ENCODE results near the gene PALLD. TPM values are rescaled to one million over a fixed set of nuclear protein-coding genes. Genes with fewer than 3 reads are reported as not detected.

The PALLD gene
- total RNA-seq, 1 donor from 2014 or later, result 69.2 TPM

- FAIRE-seq, result no peak
- no peak overlapping the region for H3K4me3 ChIP-seq (ENCODE audit: low read depth, low read length)
- peak; percentile 77 for DNase-seq (ENCODE audit: low read depth)
- no peaks in the 10 kb centered on the region for H3K27me3 ChIP-seq (ENCODE audit: control insufficient read depth, insufficient read depth, low read length)
- TF ChIP-seq CTCF (IDR thresholded peaks at IDR 0.05; ENCODE audit: insufficient read depth, low read length, severe bottlenecking), result no peak
- no peaks in the 10 kb centered on the region for H3K36me3 ChIP-seq (ENCODE audit: control insufficient read depth, insufficient read depth, low read length)
These were observed 95.8 kb downstream of the PALLD start for GRCh38 chr4:168592676-168593075.

GRCh38 chr4:168593399-168593798, 96.5 kb downstream of the PALLD start:
- Histone ChIP-seq H3K36me3 (ENCODE audit: control insufficient read depth, insufficient read depth, low read length) (no peaks in the 10 kb centered on the region), H3K27me3 (ENCODE audit: control insufficient read depth, insufficient read depth, low read length) (no peaks in the 10 kb centered on the region), H3K4me3 (ENCODE audit: low read depth, low read length) (no peak overlapping the region)
- no peak for TF ChIP-seq CTCF (IDR thresholded peaks at IDR 0.05; ENCODE audit: insufficient read depth, low read length, severe bottlenecking)
- DNase-seq (ENCODE audit: low read depth) (peak; percentile 86), FAIRE-seq (no peak)

GRCh38 chr4:168594121-168594520, 97.3 kb downstream of the PALLD start:
- Histone ChIP-seq H3K27me3 (ENCODE audit: control insufficient read depth, insufficient read depth, low read length) (no peaks in the 10 kb centered on the region), H3K4me3 (ENCODE audit: low read depth, low read length) (no peak overlapping the region), H3K36me3 (ENCODE audit: control insufficient read depth, insufficient read depth, low read length) (no peaks in the 10 kb centered on the region)
- no peak for TF ChIP-seq CTCF (IDR thresholded peaks at IDR 0.05; ENCODE audit: insufficient read depth, low read length, severe bottlenecking)
- DNase-seq (ENCODE audit: low read depth) (peak; percentile 73), FAIRE-seq (no peak)

GRCh38 chr4:168598191-168598590, 101.3 kb downstream of the PALLD start:
- Histone ChIP-seq H3K4me3 (ENCODE audit: low read depth, low read length) (no peak overlapping the region), H3K36me3 (ENCODE audit: control insufficient read depth, insufficient read depth, low read length) (no peaks in the 10 kb centered on the region), H3K27me3 (ENCODE audit: control insufficient read depth, insufficient read depth, low read length) (no peaks in the 10 kb centered on the region)
- TF ChIP-seq CTCF (IDR thresholded peaks at IDR 0.05; ENCODE audit: insufficient read depth, low read length, severe bottlenecking), result no peak
- DNase-seq (ENCODE audit: low read depth), result peak; percentile 55
- no peak for FAIRE-seq

GRCh38 chr4:168600796-168601583, 104.1 kb downstream of the PALLD start:
- no peak for TF ChIP-seq CTCF (IDR thresholded peaks at IDR 0.05; ENCODE audit: insufficient read depth, low read length, severe bottlenecking)
- Histone ChIP-seq H3K27me3 (ENCODE audit: control insufficient read depth, insufficient read depth, low read length) (no peaks in the 10 kb centered on the region), H3K4me3 (ENCODE audit: low read depth, low read length) (no peak overlapping the region), H3K36me3 (ENCODE audit: control insufficient read depth, insufficient read depth, low read length) (no peaks in the 10 kb centered on the region)
- DNase-seq (ENCODE audit: low read depth) (peak; percentile 95), FAIRE-seq (peak; percentile 13)

- DNase-seq (ENCODE audit: low read depth), result no peak
- no peak overlapping the region for H3K4me3 ChIP-seq (ENCODE audit: low read depth, low read length)
- H3K36me3 ChIP-seq (ENCODE audit: control insufficient read depth, insufficient read depth, low read length), result no peaks in the 10 kb centered on the region
- no peaks in the 10 kb centered on the region for H3K27me3 ChIP-seq (ENCODE audit: control insufficient read depth, insufficient read depth, low read length)
- TF ChIP-seq CTCF (IDR thresholded peaks at IDR 0.05; ENCODE audit: insufficient read depth, low read length, severe bottlenecking), result no peak
- FAIRE-seq, result no peak
These were observed 105.0 kb downstream of the PALLD start for GRCh38 chr4:168601899-168602298.
